Heart right ventricle (tissue), 16 donors: ENCODE measurements around the gene FZD1. TPM values are rescaled to one million over a fixed set of nuclear protein-coding genes. Genes with fewer than 3 reads are reported as not detected.

Experiments
- ATAC-seq, 8 donors: fragments of 200-7000 bp; cut with Tn5 transposase; one replicate each; pipeline ENCODE4 v1.9.1; 2020; ENCODE audit warnings: mild to moderate bottlenecking in 8 of 8, moderate library complexity in 8 of 8, moderate number of reproducible peaks in 1 of 8
- DNase-seq, 2 donors: peaks; one replicate each; pipeline ENCODE4 v3.0.0-alpha.2; 2020
- H3K27ac ChIP-seq, 10 donors: fragments of 200-600 bp; sonication (generic) in 2 of 10; one replicate each; pipeline versions ENCODE4 v1.5.0 to v1.8.0; 2020 to 2022; ENCODE audit warnings: mild to moderate bottlenecking in 3 of 10
- H3K27me3 ChIP-seq, 7 donors: fragments of 200-600 bp; one replicate each; pipeline ENCODE4 v1.8.0; 2021 to 2022; ENCODE audit warnings: mild to moderate bottlenecking in 2 of 7
- H3K36me3 ChIP-seq, 9 donors: fragments of 200-600 bp; sonication (generic) in 1 of 9; one replicate each; pipeline versions ENCODE4 v1.5.0 to v1.8.0; 2020 to 2022; ENCODE audit warnings: mild to moderate bottlenecking in 2 of 9
- H3K4me1 ChIP-seq, 9 donors: fragments of 200-600 bp; sonication (generic) in 1 of 9; one replicate each; pipeline versions ENCODE4 v1.5.0 to v1.8.0; 2020 to 2022; ENCODE audit warnings: mild to moderate bottlenecking in 4 of 9
- H3K4me3 ChIP-seq, 10 donors: fragments of 200-600 bp; sonication (generic) in 2 of 10; one replicate each; pipeline versions ENCODE4 v1.5.0 to v1.8.0; 2020 to 2022; ENCODE audit warnings: mild to moderate bottlenecking in 7 of 10, moderate library complexity in 2 of 10
- H3K9me3 ChIP-seq, 11 donors: fragments of 200-600 bp in 10 of 11; sonication (generic) in 2 of 11; one replicate each; pipeline versions ENCODE4 v1.5.0 to v1.8.0; 2013 to 2022; ENCODE audit warnings: mild to moderate bottlenecking in 2 of 11, control low read depth in 1 of 11, moderate library complexity in 1 of 11
- CTCF ChIP-seq, 9 donors: fragments of 200-600 bp; sonication (generic) in 2 of 9; IDR thresholded peaks; one replicate each; pipeline versions ENCODE4 v1.5.0 to v1.8.0; 2021 to 2022; ENCODE audit warnings: antibody characterized with exemption in 9 of 9, mild to moderate bottlenecking in 5 of 9, moderate library complexity in 1 of 9
- WGBS, 2 donors: extraction: QIAGEN DNeasy Blood & Tissue Kit; methylation state at CpG; one replicate each; pipeline ENCODE4 v1.1.7; 2013; ENCODE audit warnings: inconsistent platforms in 1 of 2; 5-methylcytosine and 5-hydroxymethylcytosine counted together
- intact Hi-C, 10 donors: fragments of 100-400 bp; cut with DNase I; formaldehyde crosslinking; loops; one replicate each; pipeline versions ENCODE4 v1.11.1 to v1.14.2; 2022
- polyA plus RNA-seq, 2 donors: library from polyadenylated mRNA; stranded (reverse); fragments of 200-250 nt; gene quantifications; one replicate each; pipeline ENCODE4 v1.2.3, GENCODE V29; 2013
- total RNA-seq, 10 donors: library from RNA; stranded (reverse); fragmentation: NEBNext Ultra II Directional in 3 of 10; extraction: Animal tissue kit (Norgen Biotek cat#: 25700) in 3 of 10; gene quantifications; one replicate each; pipeline versions ENCODE4 v1.2.1 to v1.2.4, GENCODE V29; 2021 to 2023
- donor health status: Arrhythmogenic right ventricular cardiomyopathy.
- donor health status: ischemic (EF 13 %, LVEDD 7.1; RV severe dilation, severe dysfunction).
- donor health status: healthy with polysubstance abuse.
- donor health status: DM: no; HTN: yes; CAD: no.
- donor health status: DM: no; HTN: no; CAD: no.
- donor health status: ischemic (EF 25% LVEDD 6.9; RV normal size, moderate dysfunction).
- donor health status: ischemic (EF 25% LVEDD 5.7; RV mildly dilated, moderate dysfunction).
- donor health status: healthy.
- donor health status: DM: yes; HTN: yes; CAD: no.
- donor health status: Ischemic cardiomyopathy.
- donor health status: ischemic (EF 35%, LVEDD 5.7; RV mildly dilated, moderate dysfunction).
- donor health status: nonischemic (EF 11% LVEDD 7.7; RV severe dilation, severe dysfunction).
- donor health status: DM: yes; HTN: yes; CAD: no.
- donor health status: PGD.
- donor health status: ischemic (EF 29% LVEDD 5.4; RV normal size, mild dysfunction).
- donor health status: nonischemic (EF 23%, LVEDD 6.1; RV moderate dilation, normal function).

Gene FZD1
- total and polyA plus RNA-seq, 12 donors: 3.8 to 36.0 (median 15.6) TPM

- peaks cover 0 to 12% (median 0%) of the 10 kb centered on the region in 7 donors for H3K27me3 ChIP-seq
- peak overlapping the region in 6 of 10 donors; percentile 36 to 97 (median 92) for H3K27ac ChIP-seq
- H3K9me3 ChIP-seq: no peaks in the 10 kb centered on the region
- peak overlapping the region; percentile 8 to 91 (median 82) for H3K4me3 ChIP-seq
- no peak for TF ChIP-seq CTCF (IDR thresholded peaks at IDR 0.05)
- intact Hi-C loops: loop anchor here in 7 of 10 donors (5.0 to 10.0 kb wide), 6 partner anchors 77 to 517 kb away; no protein-coding TSS in a partner anchor
- H3K4me1 ChIP-seq: peaks cover 3 to 59% (median 28%) of the 10 kb centered on the region in 9 donors
- DNase-seq (peak; percentile 19 to 41), ATAC-seq (no peak)
- WGBS, 2 donors: 35 to 53% methylated on average over 29 of the region's 29 CpGs
- no peaks in the 10 kb centered on the region for H3K36me3 ChIP-seq
Observed at GRCh38 chr7:91267171-91267955, 3.1 kb downstream of the FZD1 start.

- Histone ChIP-seq H3K27ac (no peak overlapping the region), H3K4me1 (peaks cover 3 to 49% (median 25%) of the 10 kb centered on the region in 9 donors), H3K9me3 (no peaks in the 10 kb centered on the region), H3K27me3 (no peaks in the 10 kb centered on the region), H3K4me3 (no peak overlapping the region), H3K36me3 (no peaks in the 10 kb centered on the region)
- ATAC-seq: no peak
- no peak for TF ChIP-seq CTCF (IDR thresholded peaks at IDR 0.05)
- intact Hi-C loops: no loop called here
- DNase-seq: no peak
- 54 to 68% methylated on average over 3 of the region's 3 CpGs for WGBS, 2 donors
Observed at GRCh38 chr7:91270372-91270771, 6.1 kb downstream of the FZD1 start.

- Histone ChIP-seq H3K9me3 (no peaks in the 10 kb centered on the region), H3K36me3 (no peaks in the 10 kb centered on the region), H3K27ac (no peak overlapping the region), H3K4me1 (no peaks in the 10 kb centered on the region), H3K4me3 (no peak overlapping the region), H3K27me3 (no peaks in the 10 kb centered on the region)
- ATAC-seq (no peak), DNase-seq (no peak)
- no peak for TF ChIP-seq CTCF (IDR thresholded peaks at IDR 0.05)
- intact Hi-C loops: no loop called here
Observed at GRCh38 chr7:91276909-91277308, 12.7 kb downstream of the FZD1 start.

GRCh38 chr7:91280185-91280584 lies 16.0 kb downstream of the FZD1 start:
- Histone ChIP-seq H3K36me3 (no peaks in the 10 kb centered on the region), H3K4me1 (no peaks in the 10 kb centered on the region), H3K4me3 (no peak overlapping the region), H3K9me3 (no peaks in the 10 kb centered on the region), H3K27ac (no peak overlapping the region), H3K27me3 (no peaks in the 10 kb centered on the region)
- WGBS, 2 donors: 61 to 73% methylated on average over 1 of the region's 1 CpG
- ATAC-seq (no peak), DNase-seq (no peak)
- intact Hi-C loops: loop anchor here in 5 of 10 donors (5.0 to 10.0 kb wide), 4 partner anchors 355 to 505 kb away; no protein-coding TSS in a partner anchor
- TF ChIP-seq CTCF (IDR thresholded peaks at IDR 0.05): no peak
